NB4 (cell line): ENCODE results near the gene NIPBL.

Experiments used
- DNase-seq: peaks from one replicate; pipeline ENCODE4 v3.0.0; 2010; ENCODE audit warnings: low read depth
- H3K4me3 ChIP-seq: one replicate; pipeline ENCODE4 v1.5.1; 2011; ENCODE audit warnings: mild to moderate bottlenecking, low read depth, low read length, moderate library complexity
- CTCF ChIP-seq: IDR thresholded peaks from one replicate; pipeline ENCODE4 v1.5.1; 2012; ENCODE audit warnings: low read depth, low read length
- MAX ChIP-seq: IDR thresholded peaks from 2 replicates; pipeline ENCODE4 v1.6.1; 2011; ENCODE audit warnings: low read depth, low read length
- MYC ChIP-seq: IDR thresholded peaks from 2 replicates; pipeline ENCODE4 v1.6.1; 2011; ENCODE audit warnings: low read depth, low read length
- POLR2A ChIP-seq: IDR thresholded peaks from 2 replicates; pipeline ENCODE4 v1.6.1; 2011; ENCODE audit warnings: mild to moderate bottlenecking; ENCODE audit not compliant: insufficient read length; ENCODE audit errors: extremely low read depth

The NIPBL gene

GRCh38 chr5:36929438-36929837 is 52.9 kb downstream of the NIPBL start:
- TF ChIP-seq MYC (no peak), POLR2A (no peak), CTCF (no peak), MAX (no peak)
- no peak for DNase-seq
- no peak overlapping the region for H3K4me3 ChIP-seq

GRCh38 chr5:36932056-36932455 is 55.5 kb downstream of the NIPBL start:
- DNase-seq = no peak
- TF ChIP-seq POLR2A (no peak), MAX (no peak), MYC (no peak), CTCF (no peak)
- H3K4me3 ChIP-seq = no peak overlapping the region

- TF ChIP-seq POLR2A (no peak), CTCF (no peak), MYC (no peak), MAX (no peak)
- H3K4me3 ChIP-seq = no peak overlapping the region
- no peak for DNase-seq
Observed at GRCh38 chr5:36932699-36933098, 56.1 kb downstream of the NIPBL start.

GRCh38 chr5:36934740-36935356 is 58.3 kb downstream of the NIPBL start:
- no peak overlapping the region for H3K4me3 ChIP-seq
- peak; percentile 20 for DNase-seq
- TF ChIP-seq MAX (no peak), MYC (no peak), POLR2A (no peak), CTCF (no peak)

- no peak for DNase-seq
- no peak for TF ChIP-seq MAX
- TF ChIP-seq CTCF = no peak
- TF ChIP-seq POLR2A = no peak
- TF ChIP-seq MYC = no peak
- H3K4me3 ChIP-seq = no peak overlapping the region
Observed at GRCh38 chr5:36935805-36936204, 59.2 kb downstream of the NIPBL start.

GRCh38 chr5:36936309-36936708 is 59.7 kb downstream of the NIPBL start:
- no peak for TF ChIP-seq CTCF
- TF ChIP-seq MYC = no peak
- TF ChIP-seq MAX = no peak
- no peak for TF ChIP-seq POLR2A
- no peak overlapping the region for H3K4me3 ChIP-seq
- no peak for DNase-seq
